GM12875 (cell line): ENCODE measurements around the gene CRACR2A.

ENCODE experiments used
- H3K4me3 ChIP-seq: one replicate; pipeline ENCODE4 v1.5.1; 2011; ENCODE audit warnings: low read depth, low read length, control low read depth
- TF ChIP-seq, protein P1 (sequence below): IDR thresholded peaks from 2 replicates; pipeline ENCODE4 v1.5.1; 2011; ENCODE audit warnings: low read depth, mild to moderate bottlenecking, control low read depth, inconsistent platforms, low read length, moderate library complexity, borderline replicate concordance; ENCODE audit not compliant: insufficient read depth

Gene CRACR2A

DNA sequence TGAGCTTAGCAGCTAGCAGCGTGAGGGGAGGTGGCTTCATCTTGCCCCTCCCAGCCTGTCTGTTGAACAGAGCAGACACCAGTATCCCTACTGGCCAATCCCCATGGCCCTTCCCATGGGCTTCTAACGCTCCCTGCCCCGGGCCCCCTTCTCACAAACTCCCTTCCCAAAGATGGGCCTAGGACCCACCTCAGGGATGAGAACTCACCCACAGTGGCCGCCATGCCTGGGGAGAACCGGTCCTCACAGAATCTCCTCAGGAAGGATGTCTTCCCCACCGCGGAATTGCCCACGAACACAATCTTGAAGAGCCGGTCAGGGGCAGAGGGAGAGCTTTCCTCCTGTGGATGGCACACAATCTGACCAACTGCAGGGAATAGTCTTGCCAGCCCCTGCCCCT, 119.5 kb downstream of the CRACR2A start:
- no peak overlapping the region for H3K4me3 ChIP-seq
- TF ChIP-seq, protein P1, sequence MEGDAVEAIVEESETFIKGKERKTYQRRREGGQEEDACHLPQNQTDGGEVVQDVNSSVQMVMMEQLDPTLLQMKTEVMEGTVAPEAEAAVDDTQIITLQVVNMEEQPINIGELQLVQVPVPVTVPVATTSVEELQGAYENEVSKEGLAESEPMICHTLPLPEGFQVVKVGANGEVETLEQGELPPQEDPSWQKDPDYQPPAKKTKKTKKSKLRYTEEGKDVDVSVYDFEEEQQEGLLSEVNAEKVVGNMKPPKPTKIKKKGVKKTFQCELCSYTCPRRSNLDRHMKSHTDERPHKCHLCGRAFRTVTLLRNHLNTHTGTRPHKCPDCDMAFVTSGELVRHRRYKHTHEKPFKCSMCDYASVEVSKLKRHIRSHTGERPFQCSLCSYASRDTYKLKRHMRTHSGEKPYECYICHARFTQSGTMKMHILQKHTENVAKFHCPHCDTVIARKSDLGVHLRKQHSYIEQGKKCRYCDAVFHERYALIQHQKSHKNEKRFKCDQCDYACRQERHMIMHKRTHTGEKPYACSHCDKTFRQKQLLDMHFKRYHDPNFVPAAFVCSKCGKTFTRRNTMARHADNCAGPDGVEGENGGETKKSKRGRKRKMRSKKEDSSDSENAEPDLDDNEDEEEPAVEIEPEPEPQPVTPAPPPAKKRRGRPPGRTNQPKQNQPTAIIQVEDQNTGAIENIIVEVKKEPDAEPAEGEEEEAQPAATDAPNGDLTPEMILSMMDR = no peak

DNA sequence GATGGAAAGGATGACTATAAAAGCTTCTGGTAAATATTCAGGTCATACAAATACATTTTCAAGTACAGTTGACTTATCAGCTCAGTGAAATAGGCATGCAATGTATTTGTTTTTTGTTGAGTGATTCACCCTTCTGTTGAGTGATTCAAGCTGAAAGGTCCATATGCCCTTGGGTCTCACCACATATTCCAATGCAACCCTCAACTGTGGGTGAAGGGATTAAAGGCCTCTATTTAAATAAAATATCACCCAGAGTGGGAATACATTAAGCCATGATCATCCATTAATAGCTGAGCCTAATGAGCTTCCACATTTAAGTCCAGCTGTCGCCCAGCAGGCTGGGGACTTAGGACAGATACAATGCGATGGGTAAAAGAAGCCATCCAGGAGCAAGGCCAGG, 120.2 kb downstream of the CRACR2A start:
- no peak overlapping the region for H3K4me3 ChIP-seq
- TF ChIP-seq, protein P1 = no peak

DNA sequence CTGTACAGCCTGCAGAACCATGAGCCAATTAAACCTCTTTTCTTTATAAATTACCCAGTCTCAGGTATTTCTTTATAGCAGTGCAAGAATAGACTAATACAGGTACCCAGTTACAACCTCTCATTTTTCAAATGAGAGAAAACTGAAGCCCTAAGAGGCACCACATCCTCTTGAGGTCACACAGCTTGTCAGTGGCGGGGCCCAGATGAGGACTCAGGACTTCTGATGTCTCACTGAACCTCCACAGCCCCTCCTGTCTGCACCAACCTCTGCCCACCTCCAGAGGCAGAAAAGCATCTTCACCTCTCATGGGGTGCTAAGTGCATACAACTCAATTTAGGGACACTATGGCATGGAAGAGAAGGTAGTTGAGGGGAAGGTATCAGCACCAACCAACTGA, 120.7 kb downstream of the CRACR2A start:
- TF ChIP-seq, protein P1 = no peak
- no peak overlapping the region for H3K4me3 ChIP-seq

DNA sequence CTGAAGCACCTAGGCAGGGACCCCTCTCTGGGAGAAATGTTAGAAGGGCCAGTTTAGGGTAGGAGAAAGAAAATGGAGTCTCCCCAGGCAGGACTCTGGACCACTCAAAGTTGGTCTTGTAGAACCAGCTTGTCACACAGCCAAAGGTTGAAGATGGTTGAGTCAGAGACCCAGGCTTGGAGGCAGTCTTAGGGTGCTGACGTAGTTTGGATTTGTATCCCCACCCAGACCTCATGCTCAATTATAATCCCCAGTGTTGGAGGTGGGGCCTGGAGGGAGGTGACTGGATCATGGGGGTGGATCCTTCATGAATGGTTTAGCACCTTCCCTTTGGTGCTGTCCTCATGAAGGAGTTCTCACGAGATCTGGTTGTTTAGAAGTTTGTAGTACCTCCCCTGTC, 121.2 kb downstream of the CRACR2A start:
- TF ChIP-seq, protein P1 = no peak
- no peak overlapping the region for H3K4me3 ChIP-seq

DNA sequence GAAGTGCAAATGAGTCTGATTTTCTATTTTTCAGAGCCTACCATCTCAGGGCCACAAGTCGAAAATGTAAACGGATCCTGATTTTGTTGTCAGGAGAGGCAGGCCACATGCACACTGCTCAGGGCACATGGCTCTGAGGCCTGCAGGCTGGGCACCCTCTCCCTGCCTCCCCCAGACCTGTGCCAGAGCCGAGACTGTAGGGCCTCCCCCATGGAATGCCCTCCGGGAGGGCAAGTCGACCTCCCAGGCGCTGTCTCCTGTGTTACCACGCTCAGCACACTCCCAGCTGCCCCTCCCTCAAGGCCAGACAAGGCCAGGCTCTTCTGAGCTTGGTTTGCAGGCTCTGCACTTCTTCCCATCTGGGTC, 121.7 kb downstream of the CRACR2A start:
- no peak overlapping the region for H3K4me3 ChIP-seq
- TF ChIP-seq, protein P1 = no peak

DNA sequence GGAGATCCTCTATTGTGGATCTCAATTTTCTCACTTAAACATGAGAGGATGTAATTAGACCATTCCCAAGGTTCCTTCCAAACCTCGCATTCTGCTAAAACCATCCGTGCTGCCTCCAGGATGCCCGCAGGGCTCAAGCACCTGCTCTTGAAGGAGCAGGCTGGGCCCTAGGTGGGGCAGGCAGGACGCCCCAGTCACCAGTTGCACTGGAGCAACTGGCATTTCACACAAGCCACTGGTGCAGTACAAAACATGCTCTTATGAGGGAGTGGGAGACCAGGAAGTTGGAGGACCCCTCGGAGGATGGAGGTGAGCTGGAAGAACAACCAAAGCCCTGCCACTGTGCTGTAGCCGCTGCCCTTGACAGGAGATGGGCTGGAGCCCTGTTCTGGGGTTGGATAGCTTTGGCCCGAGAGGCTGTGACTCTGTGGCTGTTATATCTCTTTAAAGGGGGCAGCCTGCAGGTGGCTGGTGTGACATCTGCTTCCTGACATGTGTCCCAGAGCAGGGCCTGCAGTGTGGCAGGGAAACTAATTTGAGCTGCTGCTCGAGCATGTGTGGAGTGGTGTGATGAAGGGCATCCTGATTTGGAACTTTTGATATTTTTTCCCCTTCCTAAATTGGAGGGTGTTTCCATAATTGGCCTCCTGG, 122.2 kb downstream of the CRACR2A start:
- H3K4me3 ChIP-seq = no peak overlapping the region
- TF ChIP-seq, protein P1 = no peak

DNA sequence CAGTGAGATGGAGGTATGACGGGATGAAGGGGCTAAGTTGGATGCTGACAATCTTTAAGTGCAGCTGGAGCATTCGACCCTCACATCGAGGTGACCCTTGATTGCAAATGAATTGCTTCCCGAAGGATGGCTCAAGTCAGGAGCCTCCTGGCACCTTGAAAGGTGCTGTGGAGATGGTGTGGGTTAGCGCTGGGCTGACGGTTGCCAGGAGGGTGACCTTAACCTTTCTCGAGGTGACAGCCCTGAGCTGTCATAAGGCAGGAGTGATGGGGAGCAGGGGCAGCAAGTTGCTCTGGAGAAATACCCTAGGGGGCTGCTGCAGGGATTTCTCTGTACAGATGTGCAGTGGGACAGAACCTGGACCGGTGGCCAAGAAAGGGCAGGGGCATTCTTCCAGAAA, 122.8 kb downstream of the CRACR2A start:
- TF ChIP-seq, protein P1 = no peak
- H3K4me3 ChIP-seq = no peak overlapping the region
